Kidney epithelial cell (primary cell): ENCODE measurements around the gene ABHD8. TPM values are rescaled to one million over a fixed set of nuclear protein-coding genes. Genes with fewer than 3 reads are reported as not detected.

ENCODE experiments used
- DNase-seq: peaks from one replicate; pipeline ENCODE4 v3.0.0-alpha.2; 2010; ENCODE audit warnings: low read depth
- H3K27me3 ChIP-seq: 2 replicates; pipeline ENCODE4 v1.6.0; 2011; ENCODE audit warnings: low read length; ENCODE audit not compliant: control insufficient read depth, insufficient read depth
- H3K36me3 ChIP-seq: 2 replicates; pipeline ENCODE4 v1.5.1; 2011; ENCODE audit warnings: low read length; ENCODE audit not compliant: control insufficient read depth, insufficient read depth
- H3K4me3 ChIP-seq: 2 replicates; pipeline ENCODE4 v1.5.1; 2011; ENCODE audit warnings: low read depth, mild to moderate bottlenecking, control low read depth, low read length
- total RNA-seq: library from RNA; depleted of rRNA; stranded (reverse); fragments of >200 nt; gene quantifications from 2 replicates; pipeline ENCODE4 v1.2.3, GENCODE V29; 2015
- TF ChIP-seq, protein P1 (sequence below): IDR thresholded peaks from 2 replicates; pipeline ENCODE4 v1.5.1; 2011; ENCODE audit warnings: mild to moderate bottlenecking, moderate library complexity, low read length, control low read depth, inconsistent platforms; ENCODE audit not compliant: insufficient read depth, poor library complexity, severe bottlenecking

The ABHD8 gene
- total RNA-seq, 1 donor from 2014 or later: 18.6 TPM

DNA sequence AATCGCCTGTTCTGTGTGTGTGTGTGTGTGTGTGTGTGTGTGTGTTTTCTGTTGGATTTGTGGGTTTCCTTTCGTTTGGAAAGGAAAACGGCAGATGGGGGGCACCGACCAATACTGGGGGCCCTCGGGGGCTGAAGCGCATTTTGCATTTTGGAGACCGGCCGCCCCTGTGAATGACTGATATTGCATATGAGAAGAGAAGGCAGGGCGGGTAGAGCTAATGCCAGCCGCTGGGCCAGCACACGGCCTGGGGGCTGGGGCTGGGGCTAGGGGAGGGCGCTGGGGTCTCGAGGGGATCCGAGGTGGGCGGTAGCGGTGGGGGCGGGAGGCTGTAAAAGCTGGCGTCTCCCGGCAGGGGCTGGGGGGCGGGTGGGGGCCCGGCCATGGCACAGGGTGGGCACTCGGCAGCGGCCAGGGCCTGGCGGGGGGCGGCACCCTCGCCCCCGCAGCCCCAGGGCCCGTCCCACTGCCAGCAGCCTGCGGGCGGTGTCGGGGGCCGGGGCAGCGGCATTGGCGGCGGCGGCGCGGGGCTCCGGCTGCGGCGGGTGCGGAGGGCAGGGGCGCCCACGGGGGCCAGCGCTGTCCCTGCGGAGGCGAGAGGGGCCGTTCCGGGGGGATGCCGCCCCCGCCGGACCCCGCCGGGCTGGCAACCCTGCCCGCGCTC is 20.2 kb upstream of the ABHD8 start:
- no peak for DNase-seq
- Histone ChIP-seq H3K27me3 (no peaks in the 10 kb centered on the region), H3K4me3 (no peak overlapping the region), H3K36me3 (peaks cover 4% of the 10 kb centered on the region)
- TF ChIP-seq, protein P1, sequence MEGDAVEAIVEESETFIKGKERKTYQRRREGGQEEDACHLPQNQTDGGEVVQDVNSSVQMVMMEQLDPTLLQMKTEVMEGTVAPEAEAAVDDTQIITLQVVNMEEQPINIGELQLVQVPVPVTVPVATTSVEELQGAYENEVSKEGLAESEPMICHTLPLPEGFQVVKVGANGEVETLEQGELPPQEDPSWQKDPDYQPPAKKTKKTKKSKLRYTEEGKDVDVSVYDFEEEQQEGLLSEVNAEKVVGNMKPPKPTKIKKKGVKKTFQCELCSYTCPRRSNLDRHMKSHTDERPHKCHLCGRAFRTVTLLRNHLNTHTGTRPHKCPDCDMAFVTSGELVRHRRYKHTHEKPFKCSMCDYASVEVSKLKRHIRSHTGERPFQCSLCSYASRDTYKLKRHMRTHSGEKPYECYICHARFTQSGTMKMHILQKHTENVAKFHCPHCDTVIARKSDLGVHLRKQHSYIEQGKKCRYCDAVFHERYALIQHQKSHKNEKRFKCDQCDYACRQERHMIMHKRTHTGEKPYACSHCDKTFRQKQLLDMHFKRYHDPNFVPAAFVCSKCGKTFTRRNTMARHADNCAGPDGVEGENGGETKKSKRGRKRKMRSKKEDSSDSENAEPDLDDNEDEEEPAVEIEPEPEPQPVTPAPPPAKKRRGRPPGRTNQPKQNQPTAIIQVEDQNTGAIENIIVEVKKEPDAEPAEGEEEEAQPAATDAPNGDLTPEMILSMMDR: no peak

DNA sequence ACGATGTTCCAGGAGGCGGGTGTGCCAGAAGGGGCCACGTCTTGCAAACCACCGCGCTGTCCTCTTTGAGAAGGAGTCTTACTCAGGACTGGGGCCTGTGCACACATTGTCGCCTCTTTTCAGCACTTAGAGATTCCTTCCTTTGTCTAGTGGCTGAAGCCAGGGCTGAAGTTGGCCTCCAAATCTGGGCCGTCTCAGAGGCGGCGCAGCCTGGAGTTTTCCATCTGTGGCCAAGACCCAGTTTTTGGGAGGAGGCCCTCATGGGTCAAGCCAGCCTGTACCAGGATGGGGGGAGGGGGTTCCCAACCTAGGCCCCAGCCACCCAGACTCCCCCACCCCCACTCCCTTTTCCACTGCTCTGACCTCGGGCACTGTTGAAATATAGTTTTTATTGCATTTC is 19.6 kb upstream of the ABHD8 start:
- Histone ChIP-seq H3K4me3 (no peak overlapping the region), H3K27me3 (no peaks in the 10 kb centered on the region), H3K36me3 (peaks cover 4% of the 10 kb centered on the region)
- no peak for DNase-seq
- TF ChIP-seq, protein P1: no peak

DNA sequence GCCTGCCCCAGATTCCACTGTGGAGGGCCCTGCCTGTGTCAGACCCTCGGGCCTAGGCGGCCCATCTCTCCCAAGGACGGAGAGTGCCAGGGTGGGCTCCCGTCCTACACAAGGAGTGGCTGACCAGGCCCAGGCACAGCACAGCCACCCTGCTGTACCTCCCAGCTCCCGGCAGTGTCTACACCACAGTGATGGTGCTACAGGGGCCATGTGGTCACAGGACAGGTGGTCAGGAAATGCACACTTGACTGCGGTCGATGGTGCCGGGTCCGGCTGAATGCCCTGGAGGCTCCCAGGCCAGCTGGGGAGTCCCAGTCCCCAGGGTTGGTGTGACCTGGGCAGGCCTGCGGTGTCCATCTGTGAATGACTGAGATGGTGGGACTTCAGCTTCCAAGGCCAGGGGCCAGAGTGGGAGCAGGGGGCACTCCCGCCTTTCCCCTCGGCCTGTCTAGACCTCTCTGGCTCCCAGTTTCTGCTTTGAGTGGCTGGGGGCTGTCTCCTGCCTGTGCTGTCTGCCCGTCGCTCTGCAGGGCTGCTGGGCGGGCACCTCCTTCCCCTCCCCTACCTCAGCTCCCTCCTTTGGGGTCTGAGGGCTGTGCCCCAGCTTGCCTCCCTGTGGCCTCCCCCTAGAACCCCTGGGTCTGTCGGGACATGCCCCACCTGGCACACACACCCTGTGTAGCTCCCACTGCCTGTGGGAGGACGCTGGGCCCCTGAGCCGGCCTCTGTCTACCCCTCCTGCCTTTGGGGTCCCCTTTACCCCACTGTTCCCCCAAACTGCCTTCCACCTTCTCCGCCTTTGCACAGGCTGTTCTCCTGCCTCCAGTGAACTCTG is 18.6 kb upstream of the ABHD8 start:
- Histone ChIP-seq H3K27me3 (no peaks in the 10 kb centered on the region), H3K4me3 (no peak overlapping the region), H3K36me3 (peaks cover 4% of the 10 kb centered on the region)
- TF ChIP-seq, protein P1: no peak
- DNase-seq: no peak

DNA sequence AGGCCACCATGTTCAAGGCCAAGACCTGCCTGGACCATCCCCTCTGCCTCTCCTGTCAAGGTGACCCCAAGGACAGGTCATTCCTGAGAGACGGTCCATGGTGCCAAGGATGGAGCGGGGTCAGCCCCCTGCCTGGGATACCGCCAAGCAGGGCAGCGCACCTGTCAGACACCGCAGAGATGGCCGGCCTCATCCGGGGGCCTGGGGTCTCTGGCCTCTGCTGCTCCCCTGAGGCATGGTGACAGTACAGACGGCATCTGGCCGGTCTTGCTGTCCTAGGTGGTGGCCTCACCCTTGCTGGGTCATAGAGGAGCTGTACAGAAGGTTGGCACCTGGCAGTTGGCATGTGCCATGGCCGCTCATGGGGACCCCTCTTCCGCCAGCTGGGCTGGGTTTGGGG is 17.2 kb upstream of the ABHD8 start:
- Histone ChIP-seq H3K36me3 (peaks cover 4% of the 10 kb centered on the region), H3K27me3 (no peaks in the 10 kb centered on the region), H3K4me3 (no peak overlapping the region)
- no peak for DNase-seq
- TF ChIP-seq, protein P1: no peak

DNA sequence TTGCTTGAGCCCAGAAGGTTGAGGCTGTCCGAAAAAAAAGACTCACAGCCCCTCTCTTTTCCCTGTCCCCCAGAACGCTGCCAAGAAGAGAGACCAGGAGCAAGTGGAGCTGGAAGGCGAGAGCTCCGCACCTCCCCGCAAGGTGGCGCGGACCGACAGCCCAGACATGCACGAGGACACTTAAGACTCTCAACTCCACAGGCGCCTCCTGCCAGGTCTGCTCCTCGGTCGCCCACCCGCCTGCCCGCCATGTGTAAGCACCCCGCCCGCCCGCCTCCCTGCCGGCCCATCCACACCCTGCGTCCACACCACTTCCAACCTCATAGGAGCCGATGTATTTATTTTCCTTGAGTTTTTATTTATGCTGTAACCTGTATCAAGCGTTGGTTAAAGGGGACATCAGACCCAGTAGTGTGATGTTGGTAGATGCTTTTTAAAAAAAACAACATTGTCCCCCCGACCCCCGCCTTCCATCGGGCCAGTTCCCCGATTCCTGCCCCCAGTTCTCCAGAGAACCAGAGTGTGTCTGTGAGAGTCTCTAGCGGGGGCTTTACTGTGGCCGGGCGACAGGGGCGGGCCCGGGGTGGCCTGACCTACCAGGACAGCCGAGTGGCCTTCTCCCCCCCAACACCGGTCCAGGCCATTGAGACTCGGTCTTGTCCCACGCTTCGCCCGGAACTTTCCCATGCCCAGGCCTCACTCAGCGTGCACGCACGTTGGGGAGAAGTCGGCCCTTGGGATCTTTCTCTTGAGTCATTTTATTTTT is 16.4 kb upstream of the ABHD8 start:
- Histone ChIP-seq H3K36me3 (peaks cover 4% of the 10 kb centered on the region), H3K27me3 (no peaks in the 10 kb centered on the region), H3K4me3 (no peak overlapping the region)
- no peak for DNase-seq
- TF ChIP-seq, protein P1: no peak
